ENCODE measurements around the gene NR3C2. TPM values are rescaled to one million over a fixed set of nuclear protein-coding genes. Genes with fewer than 3 reads are reported as not detected.

Gene NR3C2
- polyA plus RNA-seq, 1 of the 3 experiments (the other 2 are of a cell fraction) = 0.02 TPM

- TF ChIP-seq MXI1 (IDR thresholded peaks at IDR 0.05; ENCODE audit: low read depth, low read length) = no peak
- TF ChIP-seq, protein P1, sequence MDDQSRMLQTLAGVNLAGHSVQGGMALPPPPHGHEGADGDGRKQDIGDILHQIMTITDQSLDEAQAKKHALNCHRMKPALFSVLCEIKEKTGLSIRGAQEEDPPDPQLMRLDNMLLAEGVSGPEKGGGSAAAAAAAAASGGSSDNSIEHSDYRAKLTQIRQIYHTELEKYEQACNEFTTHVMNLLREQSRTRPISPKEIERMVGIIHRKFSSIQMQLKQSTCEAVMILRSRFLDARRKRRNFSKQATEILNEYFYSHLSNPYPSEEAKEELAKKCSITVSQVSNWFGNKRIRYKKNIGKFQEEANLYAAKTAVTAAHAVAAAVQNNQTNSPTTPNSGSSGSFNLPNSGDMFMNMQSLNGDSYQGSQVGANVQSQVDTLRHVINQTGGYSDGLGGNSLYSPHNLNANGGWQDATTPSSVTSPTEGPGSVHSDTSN (IDR thresholded peaks at IDR 0.05) = no peak
- no peak overlapping the region for H3K4me3 ChIP-seq (ENCODE audit: low read depth in 2 of 2, low read length in 1 of 2)
- no peaks in the 10 kb centered on the region for H3K4me1 ChIP-seq (ENCODE audit: control insufficient read depth in 1 of 2, insufficient read depth in 2 of 2, low read depth in 1 of 2, low read length in 1 of 2)
- H3K36me3 ChIP-seq (replicated peaks in 1 of 2; ENCODE audit: control insufficient read depth in 1 of 2, insufficient read depth in 2 of 2, low read length in 1 of 2) = no peaks in the 10 kb centered on the region
- no peak overlapping the region for H3K9ac ChIP-seq
- no peaks in the 10 kb centered on the region for H4K20me1 ChIP-seq (ENCODE audit: insufficient read depth)
- H3K27me3 ChIP-seq (ENCODE audit: insufficient read depth) = no peaks in the 10 kb centered on the region; the same call in 1 of the 2 replicates
- CTCF ChIA-PET = no interaction called here
- H3K79me2 ChIP-seq (ENCODE audit: insufficient read depth) = no peaks in the 10 kb centered on the region
- no peak overlapping the region for H3K27ac ChIP-seq (ENCODE audit: low read depth in 2 of 2, low read length in 1 of 2)
- no peaks in the 10 kb centered on the region for H3K9me2 ChIP-seq
- no peak for DNase-seq
- no peaks in the 10 kb centered on the region for H3K9me3 ChIP-seq
- no peak overlapping the region for H2AFZ ChIP-seq (ENCODE audit: low read depth)
- H3K4me2 ChIP-seq = no peak overlapping the region
- POLR2A ChIA-PET = no interaction called here
- WGBS (ENCODE audit: low lambda C conversion rate) = 13% methylated on average over 3 of the region's 3 CpGs
- H3F3A ChIP-seq (replicated peaks; ENCODE audit: insufficient read depth) = no peaks in the 10 kb centered on the region
Observed at GRCh38 chr4:148369919-148370318, 72.3 kb downstream of the NR3C2 start.

GRCh38 chr4:148367756-148368155, 74.5 kb downstream of the NR3C2 start:
- CTCF ChIA-PET = no interaction called here
- Histone ChIP-seq H3F3A (replicated peaks; ENCODE audit: insufficient read depth) (no peaks in the 10 kb centered on the region), H3K27me3 (ENCODE audit: insufficient read depth) (no peaks in the 10 kb centered on the region; the same call in 1 of the 2 replicates), H3K27ac (ENCODE audit: low read depth in 2 of 2, low read length in 1 of 2) (no peak overlapping the region), H2AFZ (ENCODE audit: low read depth) (no peak overlapping the region), H3K9me2 (no peaks in the 10 kb centered on the region), H3K4me1 (ENCODE audit: control insufficient read depth in 1 of 2, insufficient read depth in 2 of 2, low read depth in 1 of 2, low read length in 1 of 2) (no peaks in the 10 kb centered on the region), H4K20me1 (ENCODE audit: insufficient read depth) (no peaks in the 10 kb centered on the region), H3K36me3 (replicated peaks in 1 of 2; ENCODE audit: control insufficient read depth in 1 of 2, insufficient read depth in 2 of 2, low read length in 1 of 2) (no peaks in the 10 kb centered on the region), H3K9ac (no peak overlapping the region), H3K9me3 (no peaks in the 10 kb centered on the region), H3K4me2 (no peak overlapping the region), H3K4me3 (ENCODE audit: low read depth in 2 of 2, low read length in 1 of 2) (no peak overlapping the region), H3K79me2 (ENCODE audit: insufficient read depth) (no peaks in the 10 kb centered on the region)
- POLR2A ChIA-PET = no interaction called here
- TF ChIP-seq GABPA (IDR thresholded peaks at IDR 0.05; ENCODE audit: low read depth) (no peak), USF2 (IDR thresholded peaks at IDR 0.05; ENCODE audit: borderline replicate concordance, low read depth, low read length) (no peak), RCOR1 (IDR thresholded peaks at IDR 0.05; ENCODE audit: low read length) (no peak), POLR2AphosphoS5 (IDR thresholded peaks at IDR 0.05; ENCODE audit: low read depth, low read length) (no peak), RAD21 (IDR thresholded peaks at IDR 0.05; ENCODE audit: low read length) (no peak), GATA2 (CRISPR knock-in tag; IDR thresholded peaks at IDR 0.05) (no peak), MEF2A (IDR thresholded peaks at IDR 0.05; ENCODE audit: borderline replicate concordance, low read depth) (no peak), NFIC (IDR thresholded peaks at IDR 0.05; ENCODE audit: borderline replicate concordance) (no peak), SMC3 (IDR thresholded peaks at IDR 0.05; ENCODE audit: low read depth, low read length) (no peak), TAF1 (IDR thresholded peaks at IDR 0.05; ENCODE audit: borderline replicate concordance, low read depth, low read length) (no peak), TEAD4 (IDR thresholded peaks at IDR 0.05; ENCODE audit: borderline replicate concordance, insufficient read depth) (no peak)
- 42% methylated on average over 4 of the region's 4 CpGs for WGBS (ENCODE audit: low lambda C conversion rate)
- DNase-seq = no peak

All from SK-N-SH (cell line).